H9 (cell line): Measurements from ENCODE around the gene PTPRR. TPM values are rescaled to one million over a fixed set of nuclear protein-coding genes. Genes with fewer than 3 reads are reported as not detected.

Experiments
- DNase-seq: peaks from one replicate; pipeline ENCODE4 v3.0.0-alpha.2; 2017
- H2AFZ ChIP-seq: one replicate; pipeline ENCODE4 v1.6.1; 2013; ENCODE audit warnings: mild to moderate bottlenecking, low read length, control low read depth, moderate library complexity
- H2AK5ac ChIP-seq: 2 replicates; pipeline ENCODE4 v1.6.1; 2013; ENCODE audit warnings: low read length, control low read depth, mixed read lengths; ENCODE audit not compliant: insufficient read length
- H2BK120ac ChIP-seq: one replicate; pipeline ENCODE4 v1.6.1; 2013; ENCODE audit warnings: low read depth, mild to moderate bottlenecking, low read length, control low read depth, inconsistent platforms; ENCODE audit not compliant: poor library complexity, severe bottlenecking
- H2BK12ac ChIP-seq: 2 replicates; pipeline ENCODE4 v1.6.1; 2013; ENCODE audit warnings: low read length, control low read depth, mixed read lengths, low read depth; ENCODE audit not compliant: insufficient read length
- H2BK15ac ChIP-seq: 2 replicates; pipeline ENCODE4 v1.6.1; 2013; ENCODE audit warnings: low read depth, low read length, control low read depth
- H2BK20ac ChIP-seq: one replicate; pipeline ENCODE4 v1.6.1; 2013; ENCODE audit warnings: low read depth, mild to moderate bottlenecking, low read length, control low read depth, inconsistent platforms; ENCODE audit not compliant: poor library complexity, severe bottlenecking
- H2BK5ac ChIP-seq: 2 replicates; pipeline ENCODE4 v1.6.1; 2013; ENCODE audit warnings: low read length, control low read depth, mixed read lengths; ENCODE audit not compliant: insufficient read length
- H3K14ac ChIP-seq: 2 replicates; pipeline ENCODE4 v1.6.1; 2013; ENCODE audit warnings: low read length, control low read depth; ENCODE audit not compliant: insufficient read depth
- H3K18ac ChIP-seq: 2 replicates; pipeline ENCODE4 v1.6.1; 2013; ENCODE audit warnings: low read depth, mild to moderate bottlenecking, mixed read lengths, low read length, control low read depth; ENCODE audit not compliant: insufficient read length
- H3K23ac ChIP-seq: 2 replicates; pipeline ENCODE4 v1.6.1; 2013; ENCODE audit warnings: low read length, control low read depth, mixed read lengths, low read depth; ENCODE audit not compliant: insufficient read length
- H3K23me2 ChIP-seq: 2 replicates; pipeline ENCODE4 v1.6.1; 2013; ENCODE audit warnings: low read depth, mild to moderate bottlenecking, mixed read lengths, low read length, control low read depth; ENCODE audit not compliant: insufficient read length, poor library complexity, severe bottlenecking
- H3K27ac ChIP-seq: 2 replicates; pipeline ENCODE4 v1.5.1; 2013; ENCODE audit warnings: low read length, control low read depth, mixed read lengths, low read depth; ENCODE audit not compliant: insufficient read length
- H3K27me3 ChIP-seq: 2 replicates; pipeline ENCODE4 v1.6.1; 2013; ENCODE audit warnings: low read length, control low read depth, inconsistent platforms; ENCODE audit not compliant: insufficient read depth
- H3K4ac ChIP-seq: 2 replicates; pipeline ENCODE4 v1.6.1; 2013; ENCODE audit warnings: low read depth, mild to moderate bottlenecking, control low read depth, inconsistent platforms, low read length, moderate library complexity
- H3K4me1 ChIP-seq: 2 replicates; pipeline ENCODE4 v1.6.1; 2013; ENCODE audit warnings: low read length, control low read depth, inconsistent platforms; ENCODE audit not compliant: insufficient read depth
- H3K4me2 ChIP-seq: 2 replicates; pipeline ENCODE4 v1.6.1; 2013; ENCODE audit warnings: low read length, control low read depth, mixed read lengths; ENCODE audit not compliant: insufficient read length, insufficient read depth
- H3K56ac ChIP-seq: 2 replicates; pipeline ENCODE4 v1.6.1; 2013; ENCODE audit warnings: low read depth, mild to moderate bottlenecking, mixed read lengths, low read length, control low read depth; ENCODE audit not compliant: insufficient read length
- H3K79me1 ChIP-seq: 2 replicates; pipeline ENCODE4 v1.6.1; 2013; ENCODE audit warnings: low read depth, mild to moderate bottlenecking, moderate library complexity, low read length, control low read depth, inconsistent platforms; ENCODE audit not compliant: insufficient read depth, poor library complexity, severe bottlenecking
- H3K79me2 ChIP-seq: 2 replicates; pipeline ENCODE4 v1.6.1; 2013; ENCODE audit warnings: low read length, control low read depth, inconsistent platforms; ENCODE audit not compliant: insufficient read depth
- H3K9ac ChIP-seq: 2 replicates; pipeline ENCODE4 v1.6.1; 2013; ENCODE audit warnings: low read length, control low read depth, mixed read lengths; ENCODE audit not compliant: insufficient read length; ENCODE audit errors: extremely low read depth
- H3K9me3 ChIP-seq: one replicate; pipeline ENCODE4 v1.6.1; 2013; ENCODE audit warnings: low read depth, low read length, inconsistent platforms; ENCODE audit not compliant: control insufficient read depth
- H3T11ph ChIP-seq: one replicate; pipeline ENCODE4 v1.6.1; 2013; ENCODE audit warnings: mild to moderate bottlenecking, low read length, control low read depth, inconsistent platforms
- H4K20me1 ChIP-seq: one replicate; pipeline ENCODE4 v1.6.1; 2013; ENCODE audit not compliant: control insufficient read depth, insufficient read length, insufficient read depth
- H4K5ac ChIP-seq: 2 replicates; pipeline ENCODE4 v1.6.1; 2013; ENCODE audit warnings: low read depth, mild to moderate bottlenecking, mixed read lengths, low read length, control low read depth; ENCODE audit not compliant: insufficient read length
- H4K8ac ChIP-seq: replicated peaks from 2 replicates; pipeline ENCODE4 v1.6.1; 2013; ENCODE audit warnings: low read length, control low read depth, mixed read lengths, low read depth; ENCODE audit not compliant: insufficient read length
- H4K91ac ChIP-seq: 2 replicates; pipeline ENCODE4 v1.6.1; 2013; ENCODE audit warnings: low read depth, mild to moderate bottlenecking, moderate library complexity, mixed read lengths, low read length, control low read depth; ENCODE audit not compliant: insufficient read length
- H3K27ac Mint-ChIP-seq, 3 experiments: 2 replicates in 2 of 3; 3 replicates in 1 of 3; pipeline ENCODE4 v1.8.0; 2020 to 2021; ENCODE audit warnings: mixed read lengths in 3 of 3, mild to moderate bottlenecking in 1 of 3, moderate library complexity in 1 of 3
- H3K27me3 Mint-ChIP-seq: 2 replicates; pipeline ENCODE4 v1.8.0; 2021; ENCODE audit warnings: low read depth, mild to moderate bottlenecking, moderate library complexity, mixed read lengths
- H3K36me3 Mint-ChIP-seq, 3 experiments: 2 replicates in 2 of 3; 3 replicates in 1 of 3; pipeline ENCODE4 v1.8.0; 2020 to 2021; ENCODE audit warnings: low read depth in 3 of 3, mixed read lengths in 3 of 3; ENCODE audit not compliant: insufficient read depth in 1 of 3
- H3K4me1 Mint-ChIP-seq, 2 experiments: 2 replicates each; pipeline ENCODE4 v1.8.0; 2020; ENCODE audit warnings: mixed read lengths in 2 of 2
- H3K4me3 Mint-ChIP-seq, 2 experiments: 2 replicates in 1 of 2; 3 replicates in 1 of 2; pipeline ENCODE4 v1.8.0; 2020 to 2021; ENCODE audit warnings: mild to moderate bottlenecking in 2 of 2, mixed read lengths in 2 of 2, moderate library complexity in 1 of 2
- H3K9me3 Mint-ChIP-seq, 2 experiments: 2 replicates in 1 of 2; 3 replicates in 1 of 2; pipeline ENCODE4 v1.8.0; 2020; ENCODE audit warnings: mild to moderate bottlenecking in 2 of 2, mixed read lengths in 2 of 2, moderate library complexity in 1 of 2
- CTCF ChIP-seq: fragments of 200-600 bp; sonication (generic); conservative IDR thresholded peaks from 3 replicates; pipeline ENCODE4 v1.8.0; 2021; ENCODE audit warnings: antibody characterized with exemption, mild to moderate bottlenecking
- WGBS: extraction: QIAGEN DNeasy Blood & Tissue Kit; methylation state at CpG from one replicate; pipeline ENCODE4 v1.1.7; 2013; ENCODE audit warnings: missing lambda C conversion rate, low lambda C conversion rate, mixed read lengths; ENCODE audit not compliant: insufficient read length; ENCODE audit errors: extremely low coverage; 5-methylcytosine and 5-hydroxymethylcytosine counted together
- total RNA-seq: library from RNA; stranded (reverse); gene quantifications from 2 replicates; pipeline ENCODE4 v1.2.1, GENCODE V29; 2021

The PTPRR gene
- total RNA-seq, 1 experiment from 2014 or later = 0.22 TPM

GRCh38 chr12:70648831-70649230 lies 271.7 kb downstream of the PTPRR start:
- Histone ChIP-seq H3K27me3 (no peaks in the 10 kb centered on the region), H2BK15ac (no peak overlapping the region)
- no peak overlapping the region for H3K4me3 Mint-ChIP-seq

More at GRCh38 chr12:70648831-70649230, 271.7 kb downstream of the PTPRR start:
- Mint-ChIP-seq H3K27ac (no peak overlapping the region), H3K36me3 (no peaks in the 10 kb centered on the region), H3K4me1 (peaks cover 18 to 36% of the 10 kb centered on the region in 2 experiments), H3K27me3 (no peaks in the 10 kb centered on the region), H3K9me3 (no peaks in the 10 kb centered on the region)
- H2AK5ac ChIP-seq = no peak overlapping the region
- H3K4me1 ChIP-seq = peaks cover 9% of the 10 kb centered on the region; the same call in 1 of the 2 replicates
- H4K5ac ChIP-seq = no peak overlapping the region
- H3K79me1 ChIP-seq = no peaks in the 10 kb centered on the region
- H3T11ph ChIP-seq = no peak overlapping the region
- H3K79me2 ChIP-seq = no peaks in the 10 kb centered on the region
- WGBS = no CpG with 5 or more reads among the region's 2 CpGs
- H3K14ac ChIP-seq = no peak overlapping the region
- no peaks in the 10 kb centered on the region for H4K20me1 ChIP-seq
- H3K27ac ChIP-seq = no peak overlapping the region
- no peak overlapping the region for H4K91ac ChIP-seq
- H3K4ac ChIP-seq = no peak overlapping the region
- H2AFZ ChIP-seq = no peak overlapping the region
- H3K9me3 ChIP-seq = no peaks in the 10 kb centered on the region
- H3K18ac ChIP-seq = no peak overlapping the region
- no peak overlapping the region for H2BK20ac ChIP-seq
- no peak overlapping the region for H3K56ac ChIP-seq
- H2BK5ac ChIP-seq = no peak overlapping the region
- no peak overlapping the region for H3K4me2 ChIP-seq
- TF ChIP-seq CTCF = no peak
- no peak overlapping the region for H2BK120ac ChIP-seq
- no peak overlapping the region for H2BK12ac ChIP-seq
- no peak for DNase-seq
- H3K23ac ChIP-seq = no peak overlapping the region
- H3K23me2 ChIP-seq = peaks cover 2% of the 10 kb centered on the region
- H4K8ac ChIP-seq = no peak overlapping the region
- H3K9ac ChIP-seq = no peak overlapping the region
